Stimulated activated CD4-positive, alpha-beta T cell treated with anti-CD3 and anti-CD28 coated beads, Interleukin-15, amount 100 ng/mL, for 48 hours (primary cell): ENCODE results near the gene KRTAP5-2.

ENCODE experiments used
- DNase-seq, 2 donors: peaks; one replicate each; pipeline ENCODE4 v3.0.0-alpha.2; 2020; ENCODE audit warnings: low read depth in 2 of 2

KRTAP5-2 gene

DNA sequence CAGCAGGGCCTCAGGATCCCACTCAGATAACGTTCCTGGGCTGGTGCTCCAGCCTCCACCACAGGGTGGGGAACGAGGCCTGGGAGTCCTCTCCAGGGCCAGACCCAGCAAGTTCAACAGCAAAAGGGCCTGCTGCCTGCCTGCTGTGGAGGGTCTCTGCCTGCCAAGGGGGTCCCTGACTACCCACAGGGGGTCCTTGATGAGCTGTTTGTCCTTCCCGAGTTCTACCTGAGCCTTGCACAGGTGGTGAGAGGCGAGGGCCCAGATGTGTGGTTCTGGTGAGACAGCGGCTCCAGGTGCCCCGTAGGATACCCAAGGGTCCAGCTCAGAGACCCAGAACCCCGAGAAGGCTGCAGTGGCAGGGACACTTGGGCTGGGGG, 30.4 kb downstream of the KRTAP5-2 start:
- DNase-seq: no peak

DNA sequence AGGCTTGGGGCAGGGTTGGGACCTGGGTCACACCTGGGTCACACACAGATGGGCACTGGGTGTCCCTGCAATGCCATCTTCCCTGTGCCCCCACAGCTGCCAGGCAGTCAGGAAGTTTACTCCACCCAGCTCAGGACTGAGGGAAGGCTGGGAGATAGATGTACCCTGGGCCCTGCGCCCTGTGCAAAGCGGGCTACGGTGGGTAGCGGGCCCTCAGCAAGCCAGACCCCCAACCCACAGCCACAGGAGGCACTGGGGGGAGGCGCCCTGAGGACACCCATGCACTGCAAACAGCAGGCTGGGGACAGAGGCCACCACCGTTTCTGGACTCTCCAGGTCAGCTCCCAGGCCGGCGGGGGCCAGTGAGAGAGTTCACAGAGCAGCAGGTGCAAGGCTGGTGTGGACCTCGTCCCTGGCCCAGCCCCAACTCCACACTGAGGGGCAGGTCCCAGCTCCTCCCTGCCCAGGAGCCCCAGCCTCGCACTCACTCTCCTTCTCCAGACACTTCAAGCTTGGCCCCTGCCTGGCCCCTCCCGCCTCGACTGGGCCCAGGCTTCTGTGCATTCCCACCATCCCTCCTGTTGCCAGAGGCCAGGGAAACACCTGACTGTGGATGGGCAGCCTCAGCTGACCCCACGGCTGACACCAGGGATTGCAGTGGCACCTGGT, 30.9 kb downstream of the KRTAP5-2 start:
- DNase-seq: no peak

DNA sequence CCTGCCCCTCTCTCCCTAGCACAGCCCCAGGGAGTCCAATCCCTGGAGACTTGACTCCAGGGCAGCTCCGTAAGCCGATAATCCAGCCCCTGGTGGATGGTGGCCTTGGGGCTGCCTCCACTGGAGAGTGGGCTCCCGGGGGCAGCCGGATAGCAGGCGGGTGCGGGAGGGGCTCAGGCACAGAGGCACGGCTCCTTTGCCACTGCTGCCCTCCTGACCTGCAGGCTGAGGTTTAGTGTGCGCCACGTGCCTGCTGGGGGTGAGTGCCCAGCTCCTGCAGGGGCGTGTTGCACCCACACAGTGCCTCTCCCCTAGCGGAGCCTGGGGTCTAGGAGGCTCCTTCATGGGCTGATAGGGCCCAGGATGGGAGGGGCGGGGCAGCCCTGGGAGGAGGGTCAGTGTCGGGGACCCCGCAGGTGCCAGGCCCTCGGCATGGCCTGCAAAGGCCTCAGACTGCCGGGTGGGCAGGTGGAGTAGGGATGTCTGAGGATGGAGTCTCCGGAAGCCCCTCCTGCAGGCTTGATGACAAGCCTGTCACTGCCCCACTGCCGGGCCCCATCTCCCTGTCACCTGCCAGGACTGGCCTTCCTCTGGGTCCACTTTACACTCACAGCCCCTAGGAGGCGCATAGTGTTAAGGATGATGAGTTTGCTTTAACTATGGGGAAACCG, 31.6 kb downstream of the KRTAP5-2 start:
- DNase-seq: no peak

DNA sequence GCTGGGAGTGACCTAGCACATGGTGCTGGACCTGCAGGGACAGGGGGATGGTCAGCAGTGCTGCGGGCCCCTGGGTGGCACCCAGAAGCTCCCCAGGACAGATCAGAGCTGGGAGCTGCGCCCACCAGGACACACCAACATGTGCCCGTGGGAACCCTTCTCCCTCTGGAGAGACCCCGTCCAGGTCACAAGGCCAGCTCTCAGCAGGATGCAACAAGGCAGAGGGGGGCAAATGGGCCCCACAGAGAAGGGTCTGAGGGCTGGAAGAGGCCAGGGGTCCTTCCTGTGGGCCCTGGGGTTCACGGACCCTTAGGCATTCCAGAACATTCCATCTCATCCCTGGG, 32.2 kb downstream of the KRTAP5-2 start:
- DNase-seq: no peak

DNA sequence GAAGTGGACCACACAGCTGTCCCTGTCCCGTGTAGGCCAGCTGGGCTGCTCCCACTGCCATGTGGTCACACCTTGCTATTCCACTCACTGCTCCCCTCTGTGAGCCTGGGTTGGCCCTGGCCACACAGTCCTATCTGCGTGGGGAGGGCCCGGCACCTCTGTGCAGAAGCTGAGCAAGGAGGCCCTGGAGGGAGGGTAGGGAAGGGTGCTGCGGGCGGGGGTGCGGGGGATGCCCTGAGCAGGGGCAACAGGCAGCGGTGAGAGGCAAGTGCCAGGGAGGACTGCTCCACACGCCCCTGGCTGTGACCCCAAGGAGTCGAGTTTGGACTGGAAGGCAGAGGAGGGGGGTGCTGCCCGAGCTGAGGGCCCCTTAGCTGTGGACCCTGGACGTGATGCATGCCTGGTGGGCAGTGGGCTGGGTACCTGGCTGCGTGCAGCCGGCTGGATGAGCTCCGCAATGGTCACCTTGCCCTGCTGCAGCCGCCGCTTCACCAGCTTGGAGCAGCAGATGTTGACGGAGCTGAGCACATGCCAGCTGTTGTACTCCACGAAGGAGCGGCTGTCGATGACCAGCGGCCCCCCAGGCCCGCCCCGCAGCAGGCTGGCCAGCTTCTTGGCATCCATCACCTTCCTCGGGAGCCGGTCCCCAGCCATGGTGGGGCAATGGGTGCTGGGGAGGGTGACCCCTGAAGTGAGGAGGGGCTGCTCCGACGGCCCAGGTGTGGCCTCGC, 32.8 kb downstream of the KRTAP5-2 start:
- no peak for DNase-seq

DNA sequence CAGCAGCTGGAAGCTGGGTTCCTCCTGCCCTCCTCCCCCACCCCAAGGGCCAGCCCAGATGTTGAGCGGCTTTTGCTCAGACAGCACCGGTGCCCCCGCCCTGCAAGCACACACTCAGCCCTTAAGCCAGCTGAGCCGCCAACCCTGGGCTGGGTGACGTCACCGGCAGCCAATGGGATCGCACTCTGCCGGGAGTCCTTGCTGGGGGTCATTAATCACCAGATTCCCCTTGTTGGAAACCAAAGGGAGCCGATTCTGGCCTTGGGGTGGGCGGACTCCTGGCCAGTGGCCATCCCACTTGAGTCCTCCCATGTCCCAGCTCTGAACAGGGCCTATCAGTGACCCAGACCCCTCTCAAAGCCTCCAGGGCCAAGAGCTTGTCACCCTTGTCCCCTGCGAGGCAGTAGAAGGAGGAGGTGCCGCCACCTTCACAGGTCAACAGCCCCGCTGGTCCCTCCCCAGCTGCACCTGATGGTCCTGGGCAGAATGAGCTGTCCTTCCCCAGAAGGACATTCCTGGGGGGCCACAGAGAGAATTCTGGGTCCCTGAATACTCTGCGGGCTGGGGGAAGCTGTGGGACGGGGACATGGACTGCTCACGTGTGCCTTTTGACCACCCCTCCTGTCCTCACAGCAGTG, 33.4 kb downstream of the KRTAP5-2 start:
- no peak for DNase-seq

DNA sequence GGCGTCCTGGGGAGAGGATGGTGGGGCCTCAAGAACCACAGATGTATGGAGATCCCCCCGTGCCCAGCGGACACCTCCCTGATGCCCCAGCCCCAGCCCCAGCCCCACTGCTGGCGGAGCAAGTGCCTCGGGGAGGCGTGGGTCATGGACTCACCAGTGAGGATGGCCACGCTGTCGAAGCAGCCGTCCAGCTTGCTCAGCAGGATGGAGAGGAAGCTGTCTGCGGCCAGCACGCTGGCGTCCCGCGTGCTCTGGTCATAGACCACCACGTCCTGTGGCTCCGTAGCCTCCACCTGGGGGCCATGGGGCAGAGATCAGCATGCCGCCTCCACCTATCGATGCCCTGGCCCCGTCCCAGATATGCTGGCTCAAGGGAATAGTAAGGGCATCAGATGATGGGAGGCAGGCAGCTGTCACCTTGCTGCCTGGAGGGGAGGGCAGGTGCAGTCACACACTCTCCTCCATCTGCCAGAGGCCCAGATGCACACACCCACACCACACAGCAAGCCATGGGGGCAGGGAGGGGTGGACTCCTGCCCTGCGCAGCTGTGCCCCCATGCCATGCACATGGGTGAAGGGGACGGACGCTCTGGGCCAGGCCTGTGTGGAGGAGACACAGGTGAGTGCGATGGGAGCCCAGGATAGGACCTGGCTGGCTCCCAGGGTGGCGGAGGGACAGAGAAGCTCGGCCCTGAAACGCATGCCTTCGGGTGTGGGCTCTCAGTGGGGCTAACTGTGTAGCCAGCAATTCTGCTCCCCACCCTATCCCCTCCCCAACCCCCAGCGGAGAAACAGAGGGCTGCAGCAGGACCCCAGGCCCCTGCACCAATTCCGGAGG, 34.2 kb downstream of the KRTAP5-2 start:
- no peak for DNase-seq

DNA sequence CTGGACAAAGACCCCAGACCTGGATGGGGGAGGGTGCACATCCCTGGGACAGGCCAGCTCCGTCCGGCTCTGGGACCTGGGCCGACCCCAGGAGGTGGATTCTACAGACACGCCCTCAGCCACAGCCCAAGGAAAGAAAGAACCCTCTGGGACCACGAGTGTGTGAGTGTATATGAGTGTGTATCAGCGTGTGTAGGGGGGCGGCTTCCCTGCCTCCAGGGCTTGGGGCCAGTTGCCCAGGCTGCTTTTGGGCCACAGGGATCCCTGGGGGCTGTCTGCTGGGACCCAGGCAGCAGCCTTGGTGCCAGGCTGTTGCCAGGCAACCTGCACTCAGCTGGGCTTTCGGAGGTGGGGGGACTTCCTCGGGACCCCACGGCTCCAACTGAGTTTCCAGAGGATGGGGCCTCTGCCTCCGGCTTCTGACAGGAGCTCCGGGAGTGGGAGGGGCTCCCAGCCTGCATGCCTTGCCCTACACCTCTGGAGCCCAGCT, 34.9 kb downstream of the KRTAP5-2 start:
- no peak for DNase-seq

DNA sequence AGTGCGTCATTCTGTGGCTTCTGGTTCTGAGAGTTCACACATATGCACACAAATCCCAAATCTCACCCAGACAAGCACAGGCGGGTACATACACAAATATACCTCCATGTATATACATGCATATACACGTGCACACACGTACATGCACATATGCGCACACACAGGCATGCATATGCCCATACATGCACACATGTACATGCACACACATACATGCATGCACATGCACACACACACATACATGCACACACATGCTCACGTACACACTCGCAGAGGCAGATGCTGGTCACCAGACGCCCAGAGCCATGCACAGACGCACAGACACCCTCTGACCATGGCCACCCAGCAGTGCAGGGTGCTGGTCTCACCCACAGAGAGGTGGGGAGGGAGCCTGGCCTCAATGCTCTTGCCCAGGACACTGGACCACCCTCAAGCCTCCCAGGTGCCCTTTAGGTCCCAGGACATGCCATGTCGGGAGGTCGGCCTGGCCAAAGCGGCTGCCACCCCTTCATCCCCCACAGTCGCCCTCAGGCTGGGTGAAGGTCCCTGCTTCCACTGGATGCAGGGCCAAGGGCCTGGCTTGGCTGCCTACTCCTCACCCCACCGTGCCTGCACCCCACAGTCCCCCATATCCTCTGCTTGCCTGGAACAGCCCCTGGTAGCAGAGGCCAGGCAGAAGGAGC, 35.5 kb downstream of the KRTAP5-2 start:
- DNase-seq: no peak

DNA sequence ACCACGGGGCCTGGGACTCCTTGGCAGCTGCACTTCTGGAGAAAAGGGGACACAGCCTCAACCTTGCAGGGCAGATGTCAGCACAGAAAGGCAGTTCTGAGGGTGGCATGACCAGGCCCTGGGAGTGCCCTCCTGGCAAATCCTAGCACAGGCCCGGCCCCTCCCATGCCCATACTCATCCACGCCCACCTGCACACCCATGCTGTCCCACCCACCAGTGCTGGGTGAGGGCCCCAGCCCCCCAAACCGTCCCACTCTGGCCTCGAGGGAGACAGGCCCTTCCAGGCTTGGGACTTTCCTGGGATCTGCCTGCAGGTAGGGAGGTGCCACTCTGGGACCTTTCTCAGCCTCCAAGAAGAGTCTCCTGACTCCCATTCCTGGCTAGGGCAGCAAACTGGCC, 36.1 kb downstream of the KRTAP5-2 start:
- DNase-seq: no peak

DNA sequence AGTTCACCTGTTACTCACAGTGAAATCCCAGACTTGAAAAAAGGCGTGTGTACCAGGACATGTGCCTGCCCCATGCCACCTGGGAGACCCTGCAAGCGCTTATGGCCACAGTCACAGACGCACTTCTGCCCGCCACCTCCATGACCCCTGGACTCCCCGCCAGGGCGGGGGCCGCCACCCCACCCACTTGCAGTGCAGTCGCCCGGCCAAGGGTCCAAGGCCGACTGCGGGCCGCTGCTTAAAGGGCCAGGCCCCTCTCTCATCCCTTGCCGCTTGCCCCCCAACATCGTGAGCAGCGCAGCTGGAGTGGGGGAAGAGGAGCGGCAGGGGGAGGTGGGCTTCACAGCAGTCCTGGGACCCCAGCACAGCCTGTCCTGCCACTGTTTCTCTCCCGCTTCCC, 36.8 kb downstream of the KRTAP5-2 start:
- DNase-seq: no peak

DNA sequence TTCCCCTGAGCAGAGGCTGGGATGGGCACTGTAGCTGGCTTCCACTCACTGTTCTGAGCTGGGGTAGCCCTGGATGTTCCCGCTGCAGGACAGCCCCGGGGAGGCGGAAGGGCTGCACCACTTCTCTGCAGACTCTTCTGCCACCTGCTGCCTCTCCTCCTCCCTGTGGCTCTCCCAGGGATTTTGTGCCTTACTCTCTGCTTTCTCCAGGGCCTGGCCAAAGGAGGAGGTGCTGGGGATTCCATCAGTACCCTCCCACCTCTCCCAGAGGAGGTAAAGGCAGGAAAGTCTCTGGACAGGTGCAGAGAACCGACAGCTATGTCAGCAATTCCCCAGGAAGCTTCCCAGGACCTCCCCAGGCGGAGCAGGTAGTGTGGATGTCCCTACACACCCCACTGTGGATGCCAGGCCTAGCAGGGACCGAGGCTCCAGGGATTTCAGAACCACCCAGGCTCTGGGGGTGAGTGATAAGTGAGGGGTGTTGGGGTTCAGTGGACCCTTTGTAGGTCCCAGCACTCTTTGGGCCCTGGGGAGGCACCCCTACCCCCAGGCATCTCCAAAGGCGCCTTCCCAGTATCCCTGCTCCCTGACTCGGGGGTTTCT, 37.3 kb downstream of the KRTAP5-2 start:
- DNase-seq: no peak

DNA sequence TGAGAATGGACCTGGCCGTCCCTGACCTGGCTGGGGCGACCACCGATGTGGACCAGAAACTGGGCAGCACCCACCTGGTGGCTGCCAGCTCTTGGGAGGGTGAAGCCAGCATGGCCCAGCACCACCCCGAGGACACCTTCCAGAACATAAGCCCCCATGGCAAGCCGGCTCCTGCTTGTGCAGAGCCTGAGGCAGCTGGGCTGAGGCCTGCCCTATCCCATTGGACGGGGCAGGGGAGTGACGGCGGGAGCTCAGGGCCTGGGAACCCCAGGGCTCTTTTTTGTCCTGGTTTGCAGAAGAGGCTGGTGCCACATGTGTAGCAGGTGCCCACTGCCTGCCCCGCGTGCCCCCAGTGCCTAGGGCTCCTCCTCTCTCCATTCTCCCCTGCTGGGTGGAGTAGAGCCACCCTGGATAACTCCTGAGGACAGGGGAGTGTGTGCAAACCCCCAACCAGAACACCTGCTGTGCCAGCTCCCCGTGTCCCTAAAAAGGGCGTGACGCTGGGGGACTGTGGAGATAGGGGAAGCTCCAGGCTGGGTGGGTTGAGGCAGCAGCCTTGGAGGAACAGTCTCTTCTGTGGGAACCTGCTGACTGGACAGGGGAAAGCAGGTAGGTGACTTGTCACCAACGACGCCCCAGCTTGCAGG, 38.0 kb downstream of the KRTAP5-2 start:
- no peak for DNase-seq

DNA sequence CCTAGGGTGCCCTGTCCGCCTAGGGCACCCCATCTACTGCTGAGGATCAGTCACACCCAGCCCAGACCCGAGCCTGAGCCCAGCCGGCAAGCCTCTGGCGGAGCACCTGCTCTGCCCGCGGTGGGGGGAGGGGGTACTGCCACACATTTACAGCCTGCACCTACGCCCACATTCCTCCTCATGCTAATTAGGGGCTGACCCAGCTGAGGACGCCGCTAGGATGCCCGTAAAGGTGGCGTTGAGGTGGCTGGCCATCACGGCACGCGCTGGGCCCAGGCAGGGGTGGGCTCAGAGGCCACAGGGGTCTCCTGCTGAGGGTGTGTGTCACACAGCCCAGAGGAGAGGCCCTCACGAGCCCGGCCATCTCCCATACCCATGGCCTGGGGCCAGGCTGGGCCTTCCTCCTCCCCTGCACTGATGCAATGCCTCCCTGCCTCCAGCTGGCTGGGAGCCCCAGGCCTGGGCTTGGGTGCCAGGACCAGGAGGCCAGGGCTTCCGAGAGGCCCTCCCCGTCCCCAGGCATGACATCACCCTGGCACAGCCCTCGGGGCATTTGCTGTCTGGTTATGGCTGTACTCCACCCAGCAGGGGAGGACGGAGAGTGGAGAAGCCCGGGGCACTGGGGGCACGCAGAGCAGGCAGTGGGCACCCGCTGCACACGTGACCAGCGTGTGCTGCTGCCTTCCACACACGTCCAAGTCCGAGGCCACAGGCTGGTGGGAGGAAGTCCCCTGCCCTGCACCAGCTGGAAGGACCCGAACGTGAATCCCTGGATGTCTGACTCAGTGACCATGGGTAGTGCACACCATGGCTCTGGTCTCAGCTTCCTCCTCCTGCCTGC, 38.8 kb downstream of the KRTAP5-2 start:
- no peak for DNase-seq

DNA sequence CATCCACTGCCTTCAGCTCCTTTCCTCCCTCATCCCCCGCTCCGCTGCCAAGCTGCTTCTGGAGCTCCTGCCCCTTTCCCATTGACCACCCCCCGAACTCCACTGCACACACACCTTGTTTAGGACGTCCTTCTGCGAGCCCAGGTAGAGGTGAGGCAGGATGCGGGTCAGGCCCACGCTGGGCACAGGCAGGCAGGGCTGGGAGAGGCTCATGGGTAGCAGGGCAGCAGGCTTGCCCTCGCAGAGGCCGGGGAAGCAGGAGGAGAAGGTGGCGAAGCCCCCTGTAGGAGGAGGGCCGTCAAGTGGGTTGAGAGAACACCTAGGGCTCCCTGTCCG, 39.4 kb downstream of the KRTAP5-2 start:
- DNase-seq: no peak

DNA sequence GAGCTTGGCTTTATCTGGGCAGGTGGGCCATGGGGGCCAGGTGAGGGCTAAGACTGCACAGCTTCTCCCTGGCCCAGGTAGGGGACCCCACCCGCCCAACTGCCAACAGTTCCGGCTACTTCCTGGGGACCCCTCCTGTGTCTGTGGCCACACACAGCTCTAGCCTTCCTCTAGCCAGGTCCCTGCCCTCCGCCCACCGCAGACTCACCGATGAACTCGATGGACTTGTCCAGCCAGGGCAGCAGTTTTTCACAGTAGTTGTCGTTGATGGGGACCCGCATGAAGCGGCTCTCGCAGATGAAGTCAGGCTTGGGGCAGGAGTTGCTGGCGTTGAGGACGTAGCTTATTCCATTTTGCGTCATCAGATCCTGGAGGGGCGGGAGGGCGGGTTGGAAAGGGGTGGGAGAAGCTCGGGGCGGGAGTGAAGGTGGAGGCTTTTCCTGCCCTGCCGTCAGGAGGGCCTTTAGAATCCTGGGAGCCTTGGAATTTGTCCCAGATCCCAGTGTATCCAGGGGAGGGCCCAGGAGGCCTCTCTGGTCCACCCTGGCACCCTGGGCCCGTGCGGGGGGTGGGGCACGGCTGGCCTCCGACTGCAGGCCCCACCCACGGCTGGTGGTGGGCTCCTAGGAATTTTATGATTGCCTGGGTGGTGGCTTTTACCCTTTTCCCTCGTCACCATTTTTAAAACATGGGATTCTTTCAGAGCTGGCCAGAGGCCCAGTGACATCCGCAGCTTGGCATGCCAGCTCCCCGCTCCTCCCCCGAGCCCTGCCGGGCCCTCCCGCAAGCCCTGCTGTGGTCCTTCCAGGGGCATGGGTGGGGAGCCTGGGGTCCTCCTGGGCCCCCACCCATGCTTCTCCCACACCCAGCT, 40.0 kb downstream of the KRTAP5-2 start:
- DNase-seq: no peak

DNA sequence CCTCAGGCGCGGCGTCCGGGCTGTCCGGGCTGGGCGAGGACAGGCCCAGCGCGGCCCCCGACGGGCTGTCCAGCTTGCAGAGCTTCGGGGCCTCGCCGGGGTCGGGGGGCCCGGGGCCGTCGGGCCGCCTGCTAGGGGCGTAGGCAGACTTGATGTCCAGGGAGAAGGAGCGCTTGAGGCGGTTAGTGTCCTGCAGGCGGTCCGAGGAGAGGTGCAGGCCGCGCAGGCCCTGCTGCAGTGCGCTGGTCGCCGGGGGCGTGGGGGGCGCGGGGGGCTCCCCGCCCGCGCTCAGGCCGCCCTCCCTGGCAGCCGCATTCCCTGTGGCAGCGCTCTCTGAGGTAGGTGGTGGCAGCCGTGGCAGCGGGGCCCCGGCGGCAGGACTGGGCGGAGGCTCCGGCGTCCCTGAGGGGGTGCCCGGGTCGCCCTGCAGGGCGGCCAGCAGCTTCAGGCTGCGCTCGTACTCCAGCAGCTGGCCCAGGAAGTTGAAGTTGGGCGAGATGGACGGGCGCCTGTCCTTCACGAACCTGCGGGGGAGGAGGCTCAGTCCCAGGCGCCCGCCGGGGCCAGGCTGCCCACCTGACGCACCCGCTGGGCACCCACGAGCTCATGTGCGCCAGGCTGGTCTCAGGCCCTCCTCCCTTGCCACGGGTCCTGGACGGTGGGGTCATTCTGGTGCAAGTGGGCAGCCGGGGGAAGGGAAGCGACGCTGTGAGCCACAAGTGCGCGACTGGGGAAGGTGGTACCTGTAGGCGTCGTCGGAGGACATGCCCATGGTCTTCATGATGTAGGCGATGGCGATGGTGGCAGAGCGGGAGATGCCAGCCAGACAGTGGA, 40.8 kb downstream of the KRTAP5-2 start:
- no peak for DNase-seq
